ENCODE results near the gene NAGS.

DNA sequence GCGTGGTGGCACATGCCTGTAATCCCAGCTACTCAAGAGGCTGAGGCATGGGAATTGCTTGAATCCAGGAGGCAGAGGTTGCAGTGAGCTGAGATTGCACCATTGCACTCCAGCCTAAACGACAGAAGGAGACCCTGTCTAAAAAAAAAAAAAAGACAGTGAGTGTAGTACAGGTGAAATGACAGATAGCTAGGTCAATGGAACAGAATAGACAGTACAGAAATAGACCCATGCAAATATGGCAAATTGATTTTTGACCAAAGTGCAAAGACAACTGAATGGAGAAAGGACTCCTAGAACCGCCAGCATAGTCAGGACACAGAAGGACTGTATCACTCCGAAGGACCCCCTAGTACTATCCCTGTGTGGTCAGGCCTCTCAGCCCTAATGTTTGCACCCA, 34.1 kb upstream of the NAGS start:
- TF ChIP-seq ZNF274 (IDR thresholded peaks at IDR 0.05; ENCODE audit: low read length): no peak
- TF ChIP-seq ZNF274 (tag by site-specific recombination; IDR thresholded peaks at IDR 0.05; ENCODE audit: borderline replicate concordance): no peak
- TF ChIP-seq CTCF (tag by site-specific recombination; IDR thresholded peaks at IDR 0.05): no peak
- no peak for TF ChIP-seq ZNF416 (tag by site-specific recombination; IDR thresholded peaks at IDR 0.05)
- TF ChIP-seq ZEB2 (tag by site-specific recombination; IDR thresholded peaks at IDR 0.05): no peak
- TF ChIP-seq, protein P1, sequence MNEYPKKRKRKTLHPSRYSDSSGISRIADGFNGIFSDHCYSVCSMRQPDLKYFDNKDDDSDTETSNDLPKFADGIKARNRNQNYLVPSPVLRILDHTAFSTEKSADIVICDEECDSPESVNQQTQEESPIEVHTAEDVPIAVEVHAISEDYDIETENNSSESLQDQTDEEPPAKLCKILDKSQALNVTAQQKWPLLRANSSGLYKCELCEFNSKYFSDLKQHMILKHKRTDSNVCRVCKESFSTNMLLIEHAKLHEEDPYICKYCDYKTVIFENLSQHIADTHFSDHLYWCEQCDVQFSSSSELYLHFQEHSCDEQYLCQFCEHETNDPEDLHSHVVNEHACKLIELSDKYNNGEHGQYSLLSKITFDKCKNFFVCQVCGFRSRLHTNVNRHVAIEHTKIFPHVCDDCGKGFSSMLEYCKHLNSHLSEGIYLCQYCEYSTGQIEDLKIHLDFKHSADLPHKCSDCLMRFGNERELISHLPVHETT (tag by site-specific recombination; IDR thresholded peaks at IDR 0.05): no peak
- TF ChIP-seq GLI4 (tag by site-specific recombination; IDR thresholded peaks at IDR 0.05): no peak
- TF ChIP-seq ZNF362 (tag by site-specific recombination; IDR thresholded peaks at IDR 0.05): no peak
- TF ChIP-seq BCL6B (tag by site-specific recombination; IDR thresholded peaks at IDR 0.05): no peak
- no peak for TF ChIP-seq ZNF23 (tag by site-specific recombination; IDR thresholded peaks at IDR 0.05; ENCODE audit: borderline replicate concordance)

Measured in HEK293 (cell line).